ENCODE data around the gene MSI1. TPM values are rescaled to one million over a fixed set of nuclear protein-coding genes. Genes with fewer than 3 reads are reported as not detected.

Gene MSI1
- total and polyA plus RNA-seq, 2 experiments from 2014 or later: 12.8 to 16.9 TPM

- DNase-seq (ENCODE audit: low spot score) (no peak), ATAC-seq (no peak)
- Histone ChIP-seq H4K20me1 (replicated peaks; ENCODE audit: insufficient read depth) (no peaks in the 10 kb centered on the region), H3K27me3 (ENCODE audit: insufficient read depth) (no peaks in the 10 kb centered on the region), H3K4me2 (no peak overlapping the region), H2AFZ (no peak overlapping the region), H3K27ac (ENCODE audit: low read depth) (no peak overlapping the region), H3K9me2 (ENCODE audit: insufficient read depth) (no peaks in the 10 kb centered on the region), H3K79me2 (replicated peaks; ENCODE audit: insufficient read depth) (no peaks in the 10 kb centered on the region), H3K4me3 (no peak overlapping the region), H3K4me1 (ENCODE audit: insufficient read depth) (no peaks in the 10 kb centered on the region; the same call in 1 of the 2 replicates), H3F3A (replicated peaks; ENCODE audit: low read depth) (peaks cover 15% of the 10 kb centered on the region), H3K36me3 (ENCODE audit: insufficient read depth) (peaks cover 9% of the 10 kb centered on the region)
- Mint-ChIP-seq H3K36me3 (ENCODE audit: low read depth) (peaks cover 75% of the 10 kb centered on the region), H3K27ac (no peak overlapping the region), H3K4me1 (peaks cover 2% of the 10 kb centered on the region; the same call in 1 of the 3 replicates), H3K9me3 (peaks cover 3% of the 10 kb centered on the region; the same call in 1 of the 3 replicates), H3K27me3 (ENCODE audit: insufficient read depth, low read depth, poor library complexity) (no peaks in the 10 kb centered on the region), H3K4me3 (no peak overlapping the region)
- TF ChIP-seq, protein P1, sequence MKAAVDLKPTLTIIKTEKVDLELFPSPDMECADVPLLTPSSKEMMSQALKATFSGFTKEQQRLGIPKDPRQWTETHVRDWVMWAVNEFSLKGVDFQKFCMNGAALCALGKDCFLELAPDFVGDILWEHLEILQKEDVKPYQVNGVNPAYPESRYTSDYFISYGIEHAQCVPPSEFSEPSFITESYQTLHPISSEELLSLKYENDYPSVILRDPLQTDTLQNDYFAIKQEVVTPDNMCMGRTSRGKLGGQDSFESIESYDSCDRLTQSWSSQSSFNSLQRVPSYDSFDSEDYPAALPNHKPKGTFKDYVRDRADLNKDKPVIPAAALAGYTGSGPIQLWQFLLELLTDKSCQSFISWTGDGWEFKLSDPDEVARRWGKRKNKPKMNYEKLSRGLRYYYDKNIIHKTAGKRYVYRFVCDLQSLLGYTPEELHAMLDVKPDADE (IDR thresholded peaks at IDR 0.05): no peak
- TF ChIP-seq ZNF114 (CRISPR knock-in tag; IDR thresholded peaks at IDR 0.05) (no peak), POLR2AphosphoS5 (IDR thresholded peaks at IDR 0.05; ENCODE audit: low read depth) (no peak), JUNB (IDR thresholded peaks at IDR 0.05; ENCODE audit: unreplicated experiment) (no peak), ZNF462 (CRISPR knock-in tag; IDR thresholded peaks at IDR 0.05) (no peak), EZH2phosphoT487 (IDR thresholded peaks at IDR 0.05; ENCODE audit: unreplicated experiment) (no peak), EZH2 (IDR thresholded peaks at IDR 0.05; ENCODE audit: low read depth, unreplicated experiment) (no peak), CREB1 (CRISPR knock-in tag; IDR thresholded peaks at IDR 0.05; ENCODE audit: low read depth) (no peak)
- TF ChIP-seq, protein P2, sequence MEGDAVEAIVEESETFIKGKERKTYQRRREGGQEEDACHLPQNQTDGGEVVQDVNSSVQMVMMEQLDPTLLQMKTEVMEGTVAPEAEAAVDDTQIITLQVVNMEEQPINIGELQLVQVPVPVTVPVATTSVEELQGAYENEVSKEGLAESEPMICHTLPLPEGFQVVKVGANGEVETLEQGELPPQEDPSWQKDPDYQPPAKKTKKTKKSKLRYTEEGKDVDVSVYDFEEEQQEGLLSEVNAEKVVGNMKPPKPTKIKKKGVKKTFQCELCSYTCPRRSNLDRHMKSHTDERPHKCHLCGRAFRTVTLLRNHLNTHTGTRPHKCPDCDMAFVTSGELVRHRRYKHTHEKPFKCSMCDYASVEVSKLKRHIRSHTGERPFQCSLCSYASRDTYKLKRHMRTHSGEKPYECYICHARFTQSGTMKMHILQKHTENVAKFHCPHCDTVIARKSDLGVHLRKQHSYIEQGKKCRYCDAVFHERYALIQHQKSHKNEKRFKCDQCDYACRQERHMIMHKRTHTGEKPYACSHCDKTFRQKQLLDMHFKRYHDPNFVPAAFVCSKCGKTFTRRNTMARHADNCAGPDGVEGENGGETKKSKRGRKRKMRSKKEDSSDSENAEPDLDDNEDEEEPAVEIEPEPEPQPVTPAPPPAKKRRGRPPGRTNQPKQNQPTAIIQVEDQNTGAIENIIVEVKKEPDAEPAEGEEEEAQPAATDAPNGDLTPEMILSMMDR (conservative IDR thresholded peaks at IDR 0.05; ENCODE audit: low read depth in 2 of 2): no peak
These were observed 16.8 kb downstream of the MSI1 start for GRCh38 chr12:120352117-120352516.
